HK-2 (cell line): Measurements from ENCODE around the gene FREM1.
"Not testable (repeated sequence)": the region's sequence is repeated elsewhere in the genome, so short reads cannot be mapped to it uniquely, and the experiment has no call there.

ENCODE experiments used
- DNase-seq: peaks from one replicate; pipeline ENCODE4 v3.0.0-alpha.2; 2018; ENCODE audit not compliant: unreplicated experiment

FREM1 gene, protein sequence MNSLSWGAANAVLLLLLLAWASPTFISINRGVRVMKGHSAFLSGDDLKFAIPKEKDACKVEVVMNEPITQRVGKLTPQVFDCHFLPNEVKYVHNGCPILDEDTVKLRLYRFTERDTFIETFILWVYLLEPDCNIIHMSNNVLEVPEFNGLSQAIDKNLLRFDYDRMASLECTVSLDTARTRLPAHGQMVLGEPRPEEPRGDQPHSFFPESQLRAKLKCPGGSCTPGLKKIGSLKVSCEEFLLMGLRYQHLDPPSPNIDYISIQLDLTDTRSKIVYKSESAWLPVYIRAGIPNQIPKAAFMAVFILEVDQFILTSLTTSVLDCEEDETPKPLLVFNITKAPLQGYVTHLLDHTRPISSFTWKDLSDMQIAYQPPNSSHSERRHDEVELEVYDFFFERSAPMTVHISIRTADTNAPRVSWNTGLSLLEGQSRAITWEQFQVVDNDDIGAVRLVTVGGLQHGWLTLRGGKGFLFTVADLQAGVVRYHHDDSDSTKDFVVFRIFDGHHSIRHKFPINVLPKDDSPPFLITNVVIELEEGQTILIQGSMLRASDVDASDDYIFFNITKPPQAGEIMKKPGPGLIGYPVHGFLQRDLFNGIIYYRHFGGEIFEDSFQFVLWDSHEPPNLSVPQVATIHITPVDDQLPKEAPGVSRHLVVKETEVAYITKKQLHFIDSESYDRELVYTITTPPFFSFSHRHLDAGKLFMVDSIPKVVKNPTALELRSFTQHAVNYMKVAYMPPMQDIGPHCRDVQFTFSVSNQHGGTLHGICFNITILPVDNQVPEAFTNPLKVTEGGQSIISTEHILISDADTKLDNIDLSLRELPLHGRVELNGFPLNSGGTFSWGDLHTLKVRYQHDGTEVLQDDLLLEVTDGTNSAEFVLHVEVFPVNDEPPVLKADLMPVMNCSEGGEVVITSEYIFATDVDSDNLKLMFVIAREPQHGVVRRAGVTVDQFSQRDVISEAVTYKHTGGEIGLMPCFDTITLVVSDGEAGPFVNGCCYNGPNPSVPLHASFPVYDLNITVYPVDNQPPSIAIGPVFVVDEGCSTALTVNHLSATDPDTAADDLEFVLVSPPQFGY (N-terminal part only)

DNA sequence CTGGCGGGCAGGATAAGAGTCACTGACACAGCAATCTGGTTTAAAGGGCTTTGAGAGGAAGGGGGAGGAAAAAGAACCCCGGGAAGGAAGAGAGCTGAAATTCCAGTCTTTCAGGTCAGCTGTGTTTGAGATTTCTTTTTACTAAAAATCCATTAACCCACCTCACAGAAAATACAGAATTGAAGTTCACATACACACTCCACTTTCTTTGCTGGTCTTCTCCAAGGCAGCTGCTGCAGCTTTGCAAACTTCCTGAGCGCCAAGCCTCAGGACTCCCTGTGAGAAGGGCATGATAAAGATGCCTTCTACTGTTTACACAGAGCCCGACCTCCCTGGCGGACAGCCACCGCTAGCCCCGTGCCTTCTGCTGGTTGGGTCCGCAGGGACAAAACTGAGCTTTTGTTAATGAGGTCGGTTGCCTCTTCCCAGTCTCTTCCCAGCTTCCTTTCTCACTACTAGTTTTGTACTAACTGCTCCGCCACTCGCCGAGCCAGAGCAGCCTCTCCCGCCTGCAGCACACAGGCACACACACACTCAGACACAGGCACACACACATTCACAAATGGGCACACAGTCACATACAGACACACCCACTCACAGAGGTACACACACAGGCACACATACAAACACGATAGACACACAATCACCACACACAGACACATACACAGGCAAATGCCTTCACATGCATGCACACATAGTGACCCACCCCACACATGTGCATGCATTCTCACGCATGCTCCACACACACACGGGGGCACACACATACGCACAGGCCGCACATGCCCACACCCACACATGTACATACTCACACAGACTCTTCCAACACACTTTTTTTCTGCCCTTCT, at the start of gene FREM1:
FREM1 (minus strand) TSS at position 468 of the 845 bp plus-strand sequence. CDS start 41,451 bp downstream, outside the sequence.
- no peak for DNase-seq

DNA sequence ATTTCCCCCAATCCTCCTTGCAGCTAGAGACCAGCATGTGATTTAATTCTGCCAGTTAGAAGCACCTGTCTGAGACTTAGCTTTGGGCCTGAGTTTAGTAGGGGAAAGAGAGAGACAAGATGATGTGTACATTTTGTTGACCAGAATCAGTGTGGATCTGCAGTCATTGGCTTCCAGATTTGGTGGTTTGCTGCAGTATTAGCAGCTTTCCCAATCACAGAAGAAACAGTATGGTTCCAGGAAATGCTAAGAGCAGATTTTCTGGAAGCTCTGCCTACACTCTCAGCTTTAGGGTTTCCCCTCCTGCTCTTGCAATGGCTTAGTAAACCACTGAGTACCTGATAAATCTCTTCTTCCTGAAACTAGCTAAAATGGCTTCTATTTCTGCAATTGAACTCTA, 48.8 kb upstream of the FREM1 start:
- no peak for DNase-seq

DNA sequence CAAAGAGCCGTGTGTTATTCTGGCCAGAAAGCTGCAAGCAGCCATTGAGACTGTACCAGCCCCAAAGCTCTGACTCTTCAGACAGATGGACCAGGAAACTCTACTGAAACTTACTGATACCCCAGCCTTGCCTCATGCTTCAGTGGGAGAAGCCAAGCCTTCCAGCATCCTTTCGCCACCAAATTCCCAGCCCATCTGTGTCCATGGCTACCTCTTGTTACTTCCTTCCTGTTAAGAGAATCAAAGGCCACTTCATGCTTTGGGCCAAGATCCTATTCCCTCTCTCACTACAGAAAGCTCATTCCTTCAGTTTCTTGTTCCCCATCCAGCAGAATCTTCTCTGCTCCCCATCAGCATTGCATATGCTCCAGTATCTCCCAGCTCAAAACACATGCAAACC, 46.9 kb upstream of the FREM1 start:
- DNase-seq = no peak

DNA sequence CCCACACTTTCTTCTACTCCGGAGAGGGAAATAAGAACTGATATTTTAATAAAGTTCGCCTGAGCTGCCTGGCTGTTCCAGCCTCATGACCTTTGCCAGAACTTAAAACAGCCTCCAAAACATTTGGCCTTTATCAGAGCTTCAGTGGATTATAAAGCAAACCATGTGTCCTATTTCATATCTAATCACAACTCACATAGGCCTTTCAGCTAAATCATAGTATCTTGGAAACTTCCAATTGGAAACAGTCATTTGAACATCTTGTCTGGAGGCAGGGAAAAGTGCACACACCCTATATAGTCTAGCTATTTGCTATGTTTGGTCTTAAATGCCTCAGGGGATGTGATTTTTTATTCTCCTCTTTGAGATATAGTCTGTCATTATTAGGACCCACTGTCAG, 46.0 kb upstream of the FREM1 start:
- no peak for DNase-seq

DNA sequence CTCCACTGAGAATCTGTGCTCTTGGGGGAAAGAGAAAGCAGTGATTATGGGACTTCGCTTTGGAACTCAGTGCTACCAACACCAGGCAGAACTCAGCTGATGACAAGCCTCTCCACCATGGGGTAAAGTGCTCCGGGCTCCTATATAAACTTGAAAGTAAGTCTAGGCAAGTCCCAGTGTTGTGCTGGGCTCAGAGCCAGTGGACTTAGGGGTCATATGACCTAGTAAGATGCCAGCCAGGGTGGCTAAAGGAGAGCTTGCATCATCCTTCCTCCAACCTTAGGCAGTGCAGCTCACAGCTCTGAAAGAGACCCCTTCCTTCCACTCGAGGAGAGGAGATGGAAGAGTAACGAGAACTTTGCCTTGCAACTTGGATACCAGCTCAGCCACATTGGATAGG, 35.1 kb upstream of the FREM1 start:
- DNase-seq = no peak

DNA sequence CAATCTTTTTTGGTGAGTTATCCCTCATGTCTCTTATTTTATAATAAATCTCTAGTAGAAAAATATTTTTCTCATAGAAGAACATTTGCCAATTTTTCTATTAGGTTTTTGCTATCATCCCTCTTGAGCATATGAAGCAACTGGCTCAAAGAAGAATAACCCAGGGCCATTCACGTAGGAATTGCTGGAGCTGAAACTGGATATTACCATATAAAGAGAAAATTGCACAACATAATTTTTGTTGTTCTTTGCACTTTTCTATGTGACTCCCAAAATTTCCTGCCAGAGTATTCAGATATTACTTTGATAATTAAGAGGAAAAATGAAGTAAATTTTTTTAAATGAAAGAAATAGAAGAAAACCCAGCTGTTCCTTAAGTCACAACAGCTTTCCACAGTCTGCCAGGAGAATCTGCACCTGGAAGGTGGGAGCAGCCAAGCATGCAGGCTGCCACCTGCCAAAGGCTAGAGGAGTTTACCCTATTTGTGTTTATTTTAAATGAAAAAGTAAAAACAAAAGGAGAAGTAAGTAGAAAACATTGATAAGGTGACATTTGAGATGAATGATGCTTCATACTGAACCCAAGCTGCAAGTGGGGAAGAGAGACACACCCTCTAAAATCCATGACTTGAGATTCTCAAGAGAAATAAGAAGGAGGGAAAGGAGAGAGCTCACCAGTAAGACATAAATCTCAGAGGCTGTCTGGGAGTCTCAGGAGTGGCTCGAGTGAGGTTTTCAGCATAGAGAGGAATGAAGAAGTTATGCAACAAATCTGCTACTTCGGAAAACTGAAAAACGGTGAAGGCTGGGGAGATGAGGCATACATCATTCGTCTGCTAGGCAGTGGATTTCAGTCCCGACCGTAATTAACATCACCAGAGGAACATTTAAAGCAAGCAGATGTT, 31.5 kb upstream of the FREM1 start:
- no peak for DNase-seq

DNA sequence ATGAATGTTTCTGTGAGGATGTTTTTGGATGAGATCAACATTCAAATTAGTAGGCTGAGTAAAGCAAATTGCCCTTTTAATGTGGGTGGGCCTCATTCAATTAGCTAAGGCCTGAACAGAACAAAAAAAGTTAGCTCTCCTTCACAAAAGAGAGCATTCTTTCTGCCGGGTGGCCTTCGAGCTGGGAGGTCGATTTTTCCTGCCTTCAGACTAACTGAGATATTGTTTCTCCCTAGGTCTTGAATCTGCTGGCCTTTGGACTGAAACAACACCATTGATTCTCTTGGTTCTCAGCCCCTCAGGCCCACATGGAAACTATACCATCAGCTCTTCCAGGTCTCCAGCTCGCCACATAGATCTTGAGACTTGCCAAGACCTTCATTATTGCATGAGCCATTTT, 29.1 kb upstream of the FREM1 start:
- DNase-seq = no peak

DNA sequence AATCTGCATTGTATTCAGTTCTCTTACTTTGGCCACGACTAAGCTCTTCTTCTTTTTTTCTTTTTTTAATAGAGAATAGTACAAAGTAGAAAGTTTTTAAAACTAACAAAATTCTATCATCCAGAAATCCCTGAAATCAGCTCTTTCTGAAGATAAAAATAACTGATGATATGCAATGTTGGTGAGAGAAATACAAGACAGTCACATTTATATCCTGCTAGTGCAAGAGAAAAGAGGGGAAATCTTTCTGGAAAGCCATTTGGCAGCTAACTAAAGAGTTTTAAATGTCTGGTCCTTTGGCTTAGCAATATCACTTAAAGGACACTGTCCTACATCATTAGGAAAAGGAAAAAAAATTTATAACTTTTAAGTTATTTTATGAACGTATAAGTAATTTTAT, 27.0 kb upstream of the FREM1 start:
- no peak for DNase-seq

DNA sequence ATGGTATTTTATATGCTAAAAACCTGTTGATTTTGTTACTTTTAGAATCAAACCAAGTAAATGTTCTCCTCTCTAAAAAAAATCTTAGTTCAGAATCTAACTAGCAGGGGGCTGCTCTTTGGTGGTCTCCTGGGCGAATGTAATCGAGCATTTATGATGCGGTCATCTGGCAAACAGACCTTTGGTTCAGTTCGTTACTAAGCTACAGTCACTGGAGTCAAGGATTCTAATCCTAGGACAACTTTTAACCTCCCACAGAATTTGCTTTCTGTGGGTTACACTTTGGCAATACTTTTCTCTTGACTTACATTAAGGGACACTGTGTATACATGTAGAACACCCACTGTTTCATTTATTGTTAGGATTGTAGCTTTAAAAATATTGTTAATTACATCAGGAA, 26.3 kb upstream of the FREM1 start:
- no peak for DNase-seq

DNA sequence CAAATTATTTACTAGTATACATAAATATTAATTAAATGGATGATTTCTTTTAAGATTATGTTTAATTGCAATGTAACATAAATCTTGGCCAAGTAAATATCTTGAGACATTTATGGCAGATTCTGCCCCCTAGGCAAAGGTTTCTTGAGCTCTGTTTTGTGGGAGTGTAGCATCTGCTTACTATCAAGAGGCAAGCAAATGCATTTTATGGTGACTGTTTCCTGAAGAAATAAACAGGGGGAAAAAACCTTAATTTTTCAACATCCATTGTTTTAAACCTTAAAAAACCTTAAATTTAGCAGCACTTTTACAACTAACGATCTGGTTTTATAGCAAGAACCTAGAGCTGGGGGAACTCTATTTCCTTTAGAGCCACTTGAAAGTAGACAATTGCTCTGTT, 25.7 kb upstream of the FREM1 start:
- no peak for DNase-seq

DNA sequence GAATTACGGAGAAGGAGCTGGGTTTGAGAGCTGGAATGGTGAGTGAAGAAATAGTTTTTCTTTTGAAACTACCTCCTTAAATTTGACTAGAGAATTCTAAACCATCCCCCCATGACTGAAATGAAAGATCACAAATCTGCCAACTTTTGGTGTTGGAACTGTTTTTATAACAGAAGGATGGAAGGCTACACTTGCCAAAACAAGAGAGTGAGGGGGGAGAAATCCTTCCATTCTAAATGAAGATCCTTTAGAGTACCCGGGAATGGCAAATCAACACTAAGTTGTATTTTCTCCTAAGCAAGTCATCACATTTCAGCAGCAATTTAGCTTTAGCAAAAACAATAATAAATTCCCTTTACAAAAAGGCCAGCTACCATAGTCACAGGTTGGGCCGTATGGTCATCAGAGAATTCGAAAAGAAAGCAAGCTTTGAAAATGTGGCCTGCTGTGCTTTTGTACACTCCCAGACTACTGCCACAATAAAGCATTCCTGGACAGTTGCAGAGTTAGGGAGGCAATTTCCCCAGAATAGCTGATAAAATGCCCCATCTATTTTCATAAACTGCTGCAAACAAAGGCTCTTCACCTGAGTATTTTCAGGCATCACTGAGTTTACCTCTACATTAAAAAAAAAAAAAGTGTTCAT, 25.0 kb upstream of the FREM1 start:
- no peak for DNase-seq

DNA sequence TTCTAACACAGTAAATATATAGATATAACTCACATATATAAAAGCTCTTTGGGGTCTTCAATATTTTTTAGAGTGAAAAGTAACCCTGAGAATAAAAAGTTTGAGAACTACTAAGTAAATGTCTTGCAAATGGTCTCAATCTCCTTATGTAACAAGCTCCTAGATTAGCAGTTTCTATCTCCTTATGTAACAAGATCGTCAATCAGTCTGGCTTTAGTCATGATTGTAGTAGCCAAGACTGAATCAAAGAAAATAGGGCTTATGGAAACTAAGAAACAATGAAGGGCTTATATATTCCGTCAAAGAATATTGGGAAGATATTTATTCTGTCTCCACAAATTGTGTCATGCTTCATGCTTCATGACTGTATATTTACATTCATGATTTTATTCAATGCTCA, 22.4 kb upstream of the FREM1 start:
- no peak for DNase-seq

DNA sequence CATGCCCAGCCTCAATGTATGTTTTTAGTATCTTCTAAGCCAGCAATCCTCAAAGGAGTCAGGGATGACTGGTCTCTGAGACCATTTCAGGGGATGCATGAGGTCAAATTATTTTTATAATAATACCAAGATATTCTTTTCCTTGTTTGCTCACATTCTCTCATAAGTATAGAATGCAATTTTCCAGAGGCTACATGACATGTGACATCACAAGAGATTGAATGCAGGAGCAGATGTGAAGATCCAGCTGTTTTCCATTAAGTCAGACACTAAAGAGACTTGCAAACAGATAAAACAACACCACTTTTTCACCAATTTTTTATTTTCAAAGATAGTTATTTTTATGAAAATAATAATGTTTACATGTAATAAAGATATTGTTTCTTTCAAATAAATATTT, 22.0 kb upstream of the FREM1 start:
- no peak for DNase-seq

DNA sequence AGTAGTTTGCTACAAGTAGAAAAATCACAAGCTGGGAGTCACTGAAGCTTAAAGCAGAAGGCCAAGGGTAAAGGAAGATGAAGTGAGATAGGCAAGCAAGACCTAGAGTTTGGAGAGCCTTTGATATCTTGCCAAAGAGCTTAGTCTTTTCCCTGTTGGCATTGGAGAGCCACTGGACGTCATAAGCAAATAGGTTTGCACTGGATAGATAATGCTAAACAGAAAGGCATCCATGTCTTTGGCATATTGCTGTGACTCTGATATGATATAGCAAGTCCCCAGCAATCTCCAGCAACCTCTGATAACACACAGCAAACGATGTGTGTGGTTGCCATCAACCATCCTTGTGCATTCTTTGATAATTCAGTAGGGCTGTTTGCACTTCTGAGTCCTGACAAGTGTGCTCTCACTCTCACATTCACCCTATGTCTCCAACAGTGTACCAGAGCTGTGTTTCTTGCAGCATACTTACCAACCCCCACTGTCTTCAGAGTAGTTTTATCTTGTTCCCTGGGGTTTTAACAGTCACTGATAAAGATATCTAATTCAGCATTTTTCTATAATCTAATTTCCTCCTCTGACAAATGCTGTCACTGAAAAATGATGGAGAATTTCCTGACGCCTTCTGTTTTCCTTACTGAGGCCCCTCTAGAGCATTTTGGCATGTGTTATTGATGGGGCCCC, 16.9 kb upstream of the FREM1 start:
- DNase-seq = no peak

DNA sequence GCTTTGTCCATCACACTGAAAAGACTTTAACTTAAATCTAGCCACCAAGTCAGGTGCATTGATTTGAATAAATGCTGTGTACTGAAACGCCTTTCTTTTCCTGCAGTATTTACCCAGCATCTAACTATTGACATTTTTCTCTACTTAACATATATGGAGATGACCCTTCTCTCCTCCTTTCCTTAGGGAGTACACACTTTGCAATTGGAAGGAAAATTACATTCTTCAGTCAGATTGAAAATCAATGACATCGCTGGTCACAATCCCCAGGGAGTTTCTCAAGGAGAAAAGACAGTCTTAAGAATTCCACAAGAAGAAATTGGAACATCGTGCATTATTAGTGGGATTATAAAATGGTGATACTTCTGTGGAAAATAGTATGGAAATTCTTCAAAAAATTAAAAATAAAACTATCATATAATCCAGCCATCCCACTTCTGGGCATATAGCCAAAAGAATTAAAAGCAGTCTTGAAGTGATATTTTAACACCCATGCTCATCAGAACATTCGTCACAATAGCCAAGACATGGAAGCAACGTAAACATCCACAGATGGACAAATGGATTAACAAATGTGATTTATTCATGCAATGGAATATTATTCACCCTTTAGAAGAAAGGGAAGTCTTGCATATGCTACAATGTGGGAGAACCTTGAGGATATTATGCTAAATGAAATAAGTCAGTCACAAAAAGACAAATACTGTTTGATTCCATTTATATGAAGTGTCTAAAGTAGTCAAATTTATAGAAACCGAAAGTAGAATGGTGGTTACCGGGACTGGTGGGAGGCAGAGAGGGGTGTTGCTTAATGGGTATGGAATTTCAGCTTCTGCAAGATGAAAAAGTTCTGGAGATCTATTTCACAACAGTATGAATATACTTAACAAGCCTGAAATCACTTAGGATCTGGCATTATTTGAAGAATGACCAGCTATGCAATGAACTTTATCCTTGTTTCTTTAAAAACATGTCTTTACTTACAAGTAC, 14.3 kb upstream of the FREM1 start:
- no peak for DNase-seq

DNA sequence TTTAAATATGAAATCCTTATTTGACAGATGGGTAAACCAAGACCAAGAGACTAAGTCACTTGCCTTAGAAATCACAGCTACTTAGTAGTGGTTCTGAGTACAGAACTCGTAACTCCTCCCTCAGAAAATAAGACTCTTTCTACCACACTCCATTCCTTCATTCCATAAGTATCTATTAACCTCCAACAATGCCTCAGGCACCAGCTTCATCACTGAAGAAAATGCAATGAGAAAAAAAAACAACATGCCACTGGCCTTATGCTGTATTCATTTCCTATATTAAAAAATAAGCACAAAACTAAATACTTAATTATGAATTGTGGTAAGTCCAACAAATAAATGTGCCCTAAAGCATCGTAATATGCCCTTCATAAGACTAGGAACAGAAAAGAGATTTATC, 13.5 kb upstream of the FREM1 start:
- DNase-seq = no peak

DNA sequence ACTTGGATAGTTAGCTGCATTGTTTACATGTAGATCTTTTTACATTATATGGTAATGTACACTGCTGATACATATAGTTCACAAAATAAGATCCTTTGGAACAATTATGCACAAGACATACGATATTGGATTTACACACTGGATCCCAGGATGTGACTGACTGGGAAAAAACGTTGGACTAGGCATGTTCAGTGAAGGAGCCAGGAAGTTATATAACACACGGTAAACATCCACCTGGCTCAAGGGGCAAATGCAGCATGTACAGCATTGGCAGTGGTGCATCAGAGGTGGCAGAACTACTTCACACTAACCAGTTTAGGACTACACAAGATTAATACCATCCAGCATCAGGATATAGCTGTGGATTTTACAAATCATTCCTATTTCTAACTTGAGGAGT, 10.6 kb upstream of the FREM1 start:
- not testable (repeated sequence) for DNase-seq

DNA sequence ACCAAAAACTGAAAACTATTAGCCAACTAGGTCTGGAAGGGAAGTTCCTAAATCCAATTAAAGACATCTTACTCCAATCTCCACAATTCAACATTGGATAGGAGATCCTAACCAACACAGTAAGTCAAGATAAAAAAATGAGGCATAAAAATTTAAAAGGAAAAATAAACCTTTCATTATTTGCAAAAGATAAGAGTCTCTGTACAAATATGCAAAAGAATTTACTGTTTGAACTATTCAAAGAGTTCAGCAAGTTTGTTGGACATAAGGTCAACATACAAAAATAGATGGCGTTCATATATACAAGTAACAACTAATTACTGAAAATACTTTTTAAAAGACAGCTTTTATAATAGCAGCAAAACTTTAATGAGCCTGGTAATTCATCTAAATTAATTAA, 3.1 kb upstream of the FREM1 start:
- no peak for DNase-seq
